ENCODE results near the gene FAM174B. TPM values are rescaled to one million over a fixed set of nuclear protein-coding genes. Genes with fewer than 3 reads are reported as not detected.

Gene FAM174B
- total and polyA plus RNA-seq, 2 experiments from 2014 or later, result 15.0 to 21.8 TPM

GRCh38 chr15:92677999-92678398 is 22.4 kb upstream of the FAM174B start (continued):
- TF ChIP-seq, protein P1, sequence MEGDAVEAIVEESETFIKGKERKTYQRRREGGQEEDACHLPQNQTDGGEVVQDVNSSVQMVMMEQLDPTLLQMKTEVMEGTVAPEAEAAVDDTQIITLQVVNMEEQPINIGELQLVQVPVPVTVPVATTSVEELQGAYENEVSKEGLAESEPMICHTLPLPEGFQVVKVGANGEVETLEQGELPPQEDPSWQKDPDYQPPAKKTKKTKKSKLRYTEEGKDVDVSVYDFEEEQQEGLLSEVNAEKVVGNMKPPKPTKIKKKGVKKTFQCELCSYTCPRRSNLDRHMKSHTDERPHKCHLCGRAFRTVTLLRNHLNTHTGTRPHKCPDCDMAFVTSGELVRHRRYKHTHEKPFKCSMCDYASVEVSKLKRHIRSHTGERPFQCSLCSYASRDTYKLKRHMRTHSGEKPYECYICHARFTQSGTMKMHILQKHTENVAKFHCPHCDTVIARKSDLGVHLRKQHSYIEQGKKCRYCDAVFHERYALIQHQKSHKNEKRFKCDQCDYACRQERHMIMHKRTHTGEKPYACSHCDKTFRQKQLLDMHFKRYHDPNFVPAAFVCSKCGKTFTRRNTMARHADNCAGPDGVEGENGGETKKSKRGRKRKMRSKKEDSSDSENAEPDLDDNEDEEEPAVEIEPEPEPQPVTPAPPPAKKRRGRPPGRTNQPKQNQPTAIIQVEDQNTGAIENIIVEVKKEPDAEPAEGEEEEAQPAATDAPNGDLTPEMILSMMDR (conservative IDR thresholded peaks at IDR 0.05; ENCODE audit: low read depth in 2 of 2), result no peak
- TF ChIP-seq, protein P2, sequence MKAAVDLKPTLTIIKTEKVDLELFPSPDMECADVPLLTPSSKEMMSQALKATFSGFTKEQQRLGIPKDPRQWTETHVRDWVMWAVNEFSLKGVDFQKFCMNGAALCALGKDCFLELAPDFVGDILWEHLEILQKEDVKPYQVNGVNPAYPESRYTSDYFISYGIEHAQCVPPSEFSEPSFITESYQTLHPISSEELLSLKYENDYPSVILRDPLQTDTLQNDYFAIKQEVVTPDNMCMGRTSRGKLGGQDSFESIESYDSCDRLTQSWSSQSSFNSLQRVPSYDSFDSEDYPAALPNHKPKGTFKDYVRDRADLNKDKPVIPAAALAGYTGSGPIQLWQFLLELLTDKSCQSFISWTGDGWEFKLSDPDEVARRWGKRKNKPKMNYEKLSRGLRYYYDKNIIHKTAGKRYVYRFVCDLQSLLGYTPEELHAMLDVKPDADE (IDR thresholded peaks at IDR 0.05), result no peak

DNA sequence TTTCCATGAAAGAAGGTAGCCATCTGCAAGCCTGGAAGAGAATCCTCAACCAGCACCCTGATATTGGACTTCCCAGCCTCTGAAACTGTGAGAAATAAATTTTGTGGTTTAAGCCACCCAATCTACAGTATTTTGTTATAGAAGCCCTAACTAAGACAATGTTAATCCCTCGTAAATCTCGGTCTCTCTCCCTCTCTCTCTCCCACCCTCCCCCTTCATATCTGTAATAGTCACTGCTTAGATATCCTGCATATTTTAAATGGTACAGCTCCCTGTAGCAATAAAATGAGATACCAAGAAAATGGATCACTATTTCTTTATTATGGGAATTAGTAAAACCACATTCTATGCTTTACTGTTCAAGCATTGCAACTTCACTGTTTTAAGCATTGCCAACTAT is 21.0 kb upstream of the FAM174B start:
- no peak overlapping the region for H3K4me3 ChIP-seq
- H2AFZ ChIP-seq, result no peak overlapping the region
- no peak overlapping the region for H3K4me3 Mint-ChIP-seq
- DNase-seq (ENCODE audit: low spot score) (no peak), ATAC-seq (no peak)
- no peaks in the 10 kb centered on the region; the same call in 1 of the 2 replicates for H3K4me1 ChIP-seq (ENCODE audit: insufficient read depth)
- no peaks in the 10 kb centered on the region for H3F3A ChIP-seq (replicated peaks; ENCODE audit: low read depth)
- TF ChIP-seq ZNF462 (CRISPR knock-in tag; IDR thresholded peaks at IDR 0.05), result no peak
- TF ChIP-seq EZH2phosphoT487 (IDR thresholded peaks at IDR 0.05; ENCODE audit: unreplicated experiment), result no peak
- no peak for TF ChIP-seq CREB1 (CRISPR knock-in tag; IDR thresholded peaks at IDR 0.05; ENCODE audit: low read depth)
- TF ChIP-seq STAT1 (IDR thresholded peaks at IDR 0.05; ENCODE audit: unreplicated experiment), result no peak
- TF ChIP-seq REST (IDR thresholded peaks at IDR 0.05; ENCODE audit: unreplicated experiment), result no peak
- no peak for TF ChIP-seq ZNF331 (CRISPR knock-in tag; IDR thresholded peaks at IDR 0.05; ENCODE audit: low read depth)
- TF ChIP-seq POLR2AphosphoS5 (IDR thresholded peaks at IDR 0.05; ENCODE audit: low read depth), result no peak
- no peak overlapping the region for H3K27ac ChIP-seq (ENCODE audit: low read depth)
- no peaks in the 10 kb centered on the region for H3K9me2 ChIP-seq (ENCODE audit: insufficient read depth)
- H3K36me3 ChIP-seq (ENCODE audit: insufficient read depth), result no peaks in the 10 kb centered on the region
- peaks cover 11% of the 10 kb centered on the region; the same call in 2 of the 3 replicates for H3K4me1 Mint-ChIP-seq
- H3K27ac Mint-ChIP-seq, result no peak overlapping the region
- no peaks in the 10 kb centered on the region for H3K79me2 ChIP-seq (replicated peaks; ENCODE audit: insufficient read depth)
- no peaks in the 10 kb centered on the region for H3K9me3 Mint-ChIP-seq
- H3K36me3 Mint-ChIP-seq (ENCODE audit: low read depth), result no peaks in the 10 kb centered on the region
- no peaks in the 10 kb centered on the region for H3K27me3 ChIP-seq (ENCODE audit: insufficient read depth)
- H3K4me2 ChIP-seq, result no peak overlapping the region
- H3K27me3 Mint-ChIP-seq (ENCODE audit: insufficient read depth, low read depth, poor library complexity), result peaks cover 3% of the 10 kb centered on the region
- no peaks in the 10 kb centered on the region for H4K20me1 ChIP-seq (replicated peaks; ENCODE audit: insufficient read depth)

All from GM23338 (cell line).